Astrocyte of the spinal cord (primary cell): ENCODE data around the gene UPF2.

Source experiments
- DNase-seq: peaks from one replicate; pipeline ENCODE4 v3.0.0; 2011; ENCODE audit warnings: low read depth, low spot score
- H3K4me3 ChIP-seq: 2 replicates; pipeline ENCODE4 v1.5.1; 2011; ENCODE audit warnings: low read depth, mild to moderate bottlenecking, low read length, moderate library complexity
- CTCF ChIP-seq: IDR thresholded peaks from 2 replicates; pipeline ENCODE4 v1.5.1; 2012; ENCODE audit warnings: low read depth, mild to moderate bottlenecking, low read length, inconsistent platforms
- in situ Hi-C: cut with HindIII; loops from 2 replicates; pipeline ENCODE4 v1.10.0; 2017; ENCODE audit warnings: low sequenced_read_pairs

The UPF2 gene

GRCh38 chr10:12056748-12057147 is 14.1 kb upstream of the UPF2 start:
- in situ Hi-C loops: no loop called here
- no peak for DNase-seq
- no peak overlapping the region for H3K4me3 ChIP-seq
- no peak for TF ChIP-seq CTCF

- no peak for TF ChIP-seq CTCF
- H3K4me3 ChIP-seq: no peak overlapping the region
- no peak for DNase-seq
- in situ Hi-C loops: no loop called here
Observed at GRCh38 chr10:12055732-12056131, 13.1 kb upstream of the UPF2 start.

GRCh38 chr10:12051241-12051640 is 8.6 kb upstream of the UPF2 start:
- no peak for TF ChIP-seq CTCF
- no peak overlapping the region for H3K4me3 ChIP-seq
- no peak for DNase-seq
- in situ Hi-C loops: no loop called here

GRCh38 chr10:12050528-12050927 is 7.9 kb upstream of the UPF2 start:
- in situ Hi-C loops: no loop called here
- no peak for TF ChIP-seq CTCF
- H3K4me3 ChIP-seq: no peak overlapping the region
- DNase-seq: no peak

GRCh38 chr10:12048547-12048946 is 5.9 kb upstream of the UPF2 start:
- DNase-seq: no peak
- TF ChIP-seq CTCF: no peak
- no peak overlapping the region for H3K4me3 ChIP-seq
- in situ Hi-C loops: no loop called here

GRCh38 chr10:12045596-12045995 is 3.0 kb upstream of the UPF2 start:
- TF ChIP-seq CTCF: no peak
- no peak for DNase-seq
- in situ Hi-C loops: no loop called here

GRCh38 chr10:12042409-12042796 is 206 bp downstream of the UPF2 start:
- TF ChIP-seq CTCF: no peak
- peak overlapping the region; percentile 99 for H3K4me3 ChIP-seq
- in situ Hi-C loops: no loop called here
- no peak for DNase-seq

More at GRCh38 chr10:12045596-12045995, 3.0 kb upstream of the UPF2 start:
- no peak overlapping the region for H3K4me3 ChIP-seq
